Dedifferentiated amniotic fluid mesenchymal stem cell (primary cell): ENCODE measurements around the gene ADCY5.

ENCODE experiments used
- DNase-seq: peaks from one replicate; pipeline ENCODE4 v3.0.0-alpha.2; 2016; ENCODE audit errors: extremely low spot score

The ADCY5 gene

GRCh38 chr3:123326531-123326930, 122.4 kb downstream of the ADCY5 start:
- DNase-seq: no peak

GRCh38 chr3:123325766-123326256, 123.1 kb downstream of the ADCY5 start:
- no peak for DNase-seq

- no peak for DNase-seq
Measured at GRCh38 chr3:123324880-123325765, 123.8 kb downstream of the ADCY5 start.

GRCh38 chr3:123323781-123324180, 125.1 kb downstream of the ADCY5 start:
- no peak for DNase-seq

GRCh38 chr3:123322866-123323265, 126.0 kb downstream of the ADCY5 start:
- no peak for DNase-seq

- no peak for DNase-seq
Measured at GRCh38 chr3:123321806-123322205, 127.1 kb downstream of the ADCY5 start.

GRCh38 chr3:123320221-123320620, 128.7 kb downstream of the ADCY5 start:
- no peak for DNase-seq

GRCh38 chr3:123319760-123320159, 129.1 kb downstream of the ADCY5 start:
- DNase-seq: no peak

- DNase-seq: no peak
Measured at GRCh38 chr3:123318374-123318773, 130.5 kb downstream of the ADCY5 start.

GRCh38 chr3:123317716-123318115, 131.2 kb downstream of the ADCY5 start:
- DNase-seq: no peak

GRCh38 chr3:123315271-123315595, 133.7 kb downstream of the ADCY5 start:
- DNase-seq: no peak

- DNase-seq: no peak
Measured at GRCh38 chr3:123314359-123315270, 134.3 kb downstream of the ADCY5 start.

GRCh38 chr3:123313889-123314288, 135.0 kb downstream of the ADCY5 start:
- DNase-seq: no peak

GRCh38 chr3:123312331-123313265, 136.3 kb downstream of the ADCY5 start:
- no peak for DNase-seq

GRCh38 chr3:123311201-123311600, 137.7 kb downstream of the ADCY5 start:
- no peak for DNase-seq

- no peak for DNase-seq
Measured at GRCh38 chr3:123310741-123311140, 138.1 kb downstream of the ADCY5 start.

GRCh38 chr3:123310186-123310585, 138.7 kb downstream of the ADCY5 start:
- no peak for DNase-seq

- DNase-seq: no peak
Measured at GRCh38 chr3:123307064-123307463, 141.8 kb downstream of the ADCY5 start.

GRCh38 chr3:123305192-123305591, 143.7 kb downstream of the ADCY5 start:
- DNase-seq: no peak

- no peak for DNase-seq
Measured at GRCh38 chr3:123303976-123304560, 144.8 kb downstream of the ADCY5 start.

- no peak for DNase-seq
Measured at GRCh38 chr3:123302961-123303360, 145.9 kb downstream of the ADCY5 start.
